NCI-H2029 treated with DMSO at 0.1 percent for 48 hours (cell line): ENCODE data around the gene LRRK1.

ENCODE experiments used
- DNase-seq: peaks from one replicate; lab custom pipeline; 2025; lab: John Stamatoyannopoulos, UW

Gene LRRK1

GRCh38 chr15:100939791-100940190, 20.6 kb downstream of the LRRK1 start:
- DNase-seq: no peak

- DNase-seq: no peak
Observed at GRCh38 chr15:100940767-100941379, 21.7 kb downstream of the LRRK1 start.

- no peak for DNase-seq
Observed at GRCh38 chr15:100941536-100941935, 22.4 kb downstream of the LRRK1 start.

- DNase-seq: no peak
Observed at GRCh38 chr15:100942656-100943425, 23.7 kb downstream of the LRRK1 start.

- DNase-seq: no peak
Observed at GRCh38 chr15:100944244-100944895, 25.2 kb downstream of the LRRK1 start.

GRCh38 chr15:100944986-100945385, 25.8 kb downstream of the LRRK1 start:
- DNase-seq: no peak

GRCh38 chr15:100947760-100948429, 28.7 kb downstream of the LRRK1 start:
- DNase-seq: no peak

- no peak for DNase-seq
Observed at GRCh38 chr15:100948430-100948762, 29.2 kb downstream of the LRRK1 start.

GRCh38 chr15:100949691-100950090, 30.5 kb downstream of the LRRK1 start:
- no peak for DNase-seq

GRCh38 chr15:100951965-100952364, 32.8 kb downstream of the LRRK1 start:
- no peak for DNase-seq

- no peak for DNase-seq
Observed at GRCh38 chr15:100952566-100952965, 33.4 kb downstream of the LRRK1 start.

GRCh38 chr15:100958326-100959065, 39.3 kb downstream of the LRRK1 start:
- DNase-seq: no peak

GRCh38 chr15:100959066-100960050, 40.2 kb downstream of the LRRK1 start:
- DNase-seq: no peak

- DNase-seq: no peak
Observed at GRCh38 chr15:100966997-100967396, 47.8 kb downstream of the LRRK1 start.

- DNase-seq: no peak
Observed at GRCh38 chr15:100968050-100968966, 49.2 kb downstream of the LRRK1 start.

GRCh38 chr15:100972975-100973350, 53.8 kb downstream of the LRRK1 start:
- DNase-seq: no peak

GRCh38 chr15:100973351-100974111, 54.4 kb downstream of the LRRK1 start:
- no peak for DNase-seq

GRCh38 chr15:100975043-100975442, 55.9 kb downstream of the LRRK1 start:
- DNase-seq: no peak
